Measurements from ENCODE around the gene CACNA1G. TPM values are rescaled to one million over a fixed set of nuclear protein-coding genes. Genes with fewer than 3 reads are reported as not detected.

The CACNA1G gene
- polyA plus RNA-seq, 4 donors: 0.03 to 1.7 TPM; not detected in 2

GRCh38 chr17:50635982-50636803 lies 75.7 kb downstream of the CACNA1G start:
- peak; percentile 73 to 79 for DNase-seq
- H3K27me3 ChIP-seq (ENCODE audit: control insufficient read depth in 3 of 3, insufficient read depth in 3 of 3, low read length in 3 of 3): peaks cover 0 to 14% (median 11%) of the 10 kb centered on the region in 3 donors
- H3K27ac ChIP-seq (ENCODE audit: low read depth in 1 of 3, low read length in 2 of 3): peak overlapping the region; percentile 47 to 87 (median 56)
- peaks cover 6 to 64% (median 8%) of the 10 kb centered on the region in 3 donors for H3K4me1 ChIP-seq (ENCODE audit: control insufficient read depth in 3 of 3, insufficient read depth in 2 of 3, low read depth in 1 of 3, low read length in 2 of 3)
- FAIRE-seq: no peak
- 33 to 79% (median 51%) methylated on average over 9 of the region's 9 CpGs for WGBS, 3 donors
- H3K4me3 ChIP-seq (ENCODE audit: low read depth in 1 of 3, low read length in 3 of 3): peak overlapping the region in 2 of 3 donors; percentile 63 to 79
- H3K9me3 ChIP-seq (ENCODE audit: control insufficient read depth in 2 of 2, insufficient read depth in 1 of 2, low read depth in 1 of 2, low read length in 1 of 2): no peaks in the 10 kb centered on the region
- peaks cover 0 to 17% (median 0%) of the 10 kb centered on the region in 3 donors for H3K36me3 ChIP-seq (ENCODE audit: control insufficient read depth in 3 of 3, insufficient read depth in 2 of 3, low read depth in 1 of 3, low read length in 3 of 3)

- FAIRE-seq (no peak), DNase-seq (no peak)
- Histone ChIP-seq H3K27me3 (ENCODE audit: control insufficient read depth in 3 of 3, insufficient read depth in 3 of 3, low read length in 3 of 3) (peaks cover 0 to 14% (median 11%) of the 10 kb centered on the region in 3 donors), H3K4me3 (ENCODE audit: low read depth in 1 of 3, low read length in 3 of 3) (peak overlapping the region in 1 of 3 donors; percentile 79), H3K27ac (ENCODE audit: low read depth in 1 of 3, low read length in 2 of 3) (peak overlapping the region in 2 of 3 donors; percentile 4 to 27), H3K36me3 (ENCODE audit: control insufficient read depth in 3 of 3, insufficient read depth in 2 of 3, low read depth in 1 of 3, low read length in 3 of 3) (peaks cover 0 to 19% (median 0%) of the 10 kb centered on the region in 3 donors), H3K4me1 (ENCODE audit: control insufficient read depth in 3 of 3, insufficient read depth in 2 of 3, low read depth in 1 of 3, low read length in 2 of 3) (peaks cover 6 to 65% (median 11%) of the 10 kb centered on the region in 3 donors), H3K9me3 (ENCODE audit: control insufficient read depth in 2 of 2, insufficient read depth in 1 of 2, low read depth in 1 of 2, low read length in 1 of 2) (no peaks in the 10 kb centered on the region)
- WGBS, 3 donors: 86 to 94% (median 90%) methylated on average over 7 of the region's 7 CpGs
These were observed 76.3 kb downstream of the CACNA1G start for GRCh38 chr17:50636804-50637195.

- FAIRE-seq: no peak
- 58 to 74% (median 63%) methylated on average over 7 of the region's 7 CpGs for WGBS, 3 donors
- Histone ChIP-seq H3K27ac (ENCODE audit: low read depth in 1 of 3, low read length in 2 of 3) (peak overlapping the region; percentile 45 to 92 (median 79)), H3K27me3 (ENCODE audit: control insufficient read depth in 3 of 3, insufficient read depth in 3 of 3, low read length in 3 of 3) (peaks cover 0 to 14% (median 6%) of the 10 kb centered on the region in 3 donors), H3K9me3 (ENCODE audit: control insufficient read depth in 2 of 2, insufficient read depth in 1 of 2, low read depth in 1 of 2, low read length in 1 of 2) (no peaks in the 10 kb centered on the region), H3K4me1 (ENCODE audit: control insufficient read depth in 3 of 3, insufficient read depth in 2 of 3, low read depth in 1 of 3, low read length in 2 of 3) (peaks cover 6 to 75% (median 11%) of the 10 kb centered on the region in 3 donors), H3K4me3 (ENCODE audit: low read depth in 1 of 3, low read length in 3 of 3) (no peak overlapping the region), H3K36me3 (ENCODE audit: control insufficient read depth in 3 of 3, insufficient read depth in 2 of 3, low read depth in 1 of 3, low read length in 3 of 3) (peaks cover 0 to 31% (median 0%) of the 10 kb centered on the region in 3 donors)
- DNase-seq: peak; percentile 37 to 55
These were observed 77.5 kb downstream of the CACNA1G start for GRCh38 chr17:50637829-50638605.

- Histone ChIP-seq H3K4me3 (ENCODE audit: low read depth in 1 of 3, low read length in 3 of 3) (no peak overlapping the region), H3K36me3 (ENCODE audit: control insufficient read depth in 3 of 3, insufficient read depth in 2 of 3, low read depth in 1 of 3, low read length in 3 of 3) (peaks cover 0 to 37% (median 2%) of the 10 kb centered on the region in 3 donors), H3K27ac (ENCODE audit: low read depth in 1 of 3, low read length in 2 of 3) (peak overlapping the region; percentile 45 to 92 (median 79)), H3K9me3 (ENCODE audit: control insufficient read depth in 2 of 2, insufficient read depth in 1 of 2, low read depth in 1 of 2, low read length in 1 of 2) (no peaks in the 10 kb centered on the region), H3K27me3 (ENCODE audit: control insufficient read depth in 3 of 3, insufficient read depth in 3 of 3, low read length in 3 of 3) (peaks cover 0 to 14% (median 6%) of the 10 kb centered on the region in 3 donors), H3K4me1 (ENCODE audit: control insufficient read depth in 3 of 3, insufficient read depth in 2 of 3, low read depth in 1 of 3, low read length in 2 of 3) (peaks cover 6 to 80% (median 11%) of the 10 kb centered on the region in 3 donors)
- DNase-seq (no peak), FAIRE-seq (no peak)
- 64 to 68% (median 67%) methylated on average over 2 of the region's 2 CpGs for WGBS, 3 donors
These were observed 78.1 kb downstream of the CACNA1G start for GRCh38 chr17:50638606-50638965.

- Histone ChIP-seq H3K9me3 (ENCODE audit: control insufficient read depth in 2 of 2, insufficient read depth in 1 of 2, low read depth in 1 of 2, low read length in 1 of 2) (no peaks in the 10 kb centered on the region), H3K27ac (ENCODE audit: low read depth in 1 of 3, low read length in 2 of 3) (peak overlapping the region; percentile 45 to 92 (median 79)), H3K4me1 (ENCODE audit: control insufficient read depth in 3 of 3, insufficient read depth in 2 of 3, low read depth in 1 of 3, low read length in 2 of 3) (peaks cover 6 to 79% (median 11%) of the 10 kb centered on the region in 3 donors), H3K36me3 (ENCODE audit: control insufficient read depth in 3 of 3, insufficient read depth in 2 of 3, low read depth in 1 of 3, low read length in 3 of 3) (peaks cover 0 to 40% (median 2%) of the 10 kb centered on the region in 3 donors), H3K27me3 (ENCODE audit: control insufficient read depth in 3 of 3, insufficient read depth in 3 of 3, low read length in 3 of 3) (peaks cover 0 to 11% (median 3%) of the 10 kb centered on the region in 3 donors), H3K4me3 (ENCODE audit: low read depth in 1 of 3, low read length in 3 of 3) (no peak overlapping the region)
- FAIRE-seq (no peak), DNase-seq (peak; percentile 79 to 98)
- WGBS, 3 donors: 12 to 14% (median 13%) methylated on average over 8 to 9 of the region's 9 CpGs
These were observed 78.6 kb downstream of the CACNA1G start for GRCh38 chr17:50638966-50639713.

- H3K4me3 ChIP-seq (ENCODE audit: low read depth in 1 of 3, low read length in 3 of 3): no peak overlapping the region
- peak overlapping the region in 1 of 3 donors; percentile 58 for H3K27ac ChIP-seq (ENCODE audit: low read depth in 1 of 3, low read length in 2 of 3)
- DNase-seq (peak; percentile 55 to 75), FAIRE-seq (no peak)
- H3K36me3 ChIP-seq (ENCODE audit: control insufficient read depth in 3 of 3, insufficient read depth in 2 of 3, low read depth in 1 of 3, low read length in 3 of 3): peaks cover 0 to 42% (median 2%) of the 10 kb centered on the region in 3 donors
- no peaks in the 10 kb centered on the region for H3K9me3 ChIP-seq (ENCODE audit: control insufficient read depth in 2 of 2, insufficient read depth in 1 of 2, low read depth in 1 of 2, low read length in 1 of 2)
- H3K27me3 ChIP-seq (ENCODE audit: control insufficient read depth in 3 of 3, insufficient read depth in 3 of 3, low read length in 3 of 3): no peaks in the 10 kb centered on the region
- 53 to 60% (median 55%) methylated on average over 12 of the region's 12 CpGs for WGBS, 3 donors
- H3K4me1 ChIP-seq (ENCODE audit: control insufficient read depth in 3 of 3, insufficient read depth in 2 of 3, low read depth in 1 of 3, low read length in 2 of 3): peaks cover 6 to 69% (median 11%) of the 10 kb centered on the region in 3 donors
These were observed 80.3 kb downstream of the CACNA1G start for GRCh38 chr17:50640686-50641351.

GRCh38 chr17:50641357-50641756 lies 80.8 kb downstream of the CACNA1G start:
- Histone ChIP-seq H3K27me3 (ENCODE audit: control insufficient read depth in 3 of 3, insufficient read depth in 3 of 3, low read length in 3 of 3) (no peaks in the 10 kb centered on the region), H3K27ac (ENCODE audit: low read depth in 1 of 3, low read length in 2 of 3) (no peak overlapping the region), H3K4me1 (ENCODE audit: control insufficient read depth in 3 of 3, insufficient read depth in 2 of 3, low read depth in 1 of 3, low read length in 2 of 3) (peaks cover 6 to 63% (median 11%) of the 10 kb centered on the region in 3 donors), H3K4me3 (ENCODE audit: low read depth in 1 of 3, low read length in 3 of 3) (no peak overlapping the region), H3K36me3 (ENCODE audit: control insufficient read depth in 3 of 3, insufficient read depth in 2 of 3, low read depth in 1 of 3, low read length in 3 of 3) (peaks cover 0 to 44% (median 2%) of the 10 kb centered on the region in 3 donors), H3K9me3 (ENCODE audit: control insufficient read depth in 2 of 2, insufficient read depth in 1 of 2, low read depth in 1 of 2, low read length in 1 of 2) (no peaks in the 10 kb centered on the region)
- WGBS, 3 donors: 60 to 68% (median 63%) methylated on average over 3 of the region's 3 CpGs
- FAIRE-seq (no peak), DNase-seq (no peak)

Measured in small intestine (tissue), 7 donors.